NCI-H187 (cell line): ENCODE results near the gene NCKAP5.
"Not testable (repeated sequence)": the region's sequence is repeated elsewhere in the genome, so short reads cannot be mapped to it uniquely, and the experiment has no call there.

Source experiments
- DNase-seq, 2 experiments: peaks; one replicate each; lab custom pipeline; 2025; lab: John Stamatoyannopoulos, UW

The NCKAP5 gene

GRCh38 chr2:132875193-132875592, 693.1 kb downstream of the NCKAP5 start:
- no peak for DNase-seq

DNA sequence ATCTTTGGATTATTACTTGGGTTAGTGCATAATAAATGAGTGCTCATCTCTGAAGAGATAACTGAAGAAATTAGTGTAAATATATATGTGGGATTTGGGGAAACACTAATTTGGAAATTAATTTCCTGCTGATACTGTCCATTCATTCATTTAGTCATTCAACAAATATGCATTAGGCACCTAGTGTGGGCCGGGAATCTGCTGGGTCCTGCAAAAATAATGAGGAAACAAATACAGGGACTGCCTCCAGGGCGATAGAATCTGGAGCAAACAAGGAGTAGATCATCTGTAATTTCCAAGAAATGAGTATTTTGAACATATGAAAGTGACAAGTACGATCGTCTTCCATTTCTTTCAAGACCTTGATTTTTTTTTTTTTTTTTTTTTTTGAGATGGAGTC, 694.5 kb downstream of the NCKAP5 start:
- no peak for DNase-seq

DNA sequence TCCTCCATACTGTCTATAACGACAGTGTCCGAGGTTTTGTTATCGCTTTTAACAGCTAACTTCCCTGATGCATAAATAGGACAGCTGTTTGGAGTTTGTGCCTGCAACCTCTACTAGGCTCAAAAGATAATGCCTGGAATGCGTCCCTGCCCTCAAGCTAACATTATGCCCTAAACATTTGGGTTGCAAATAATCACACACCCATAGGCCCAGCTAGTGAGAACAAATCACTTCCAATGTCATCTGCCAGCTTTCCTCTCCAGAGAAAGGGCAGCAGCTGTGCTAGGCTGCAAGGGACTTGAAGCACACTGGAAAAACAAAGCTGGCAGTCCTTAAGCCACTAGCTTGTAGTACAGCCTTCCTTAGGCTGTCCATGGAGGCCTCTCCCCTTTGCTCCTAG, 696.4 kb downstream of the NCKAP5 start:
- no peak for DNase-seq

DNA sequence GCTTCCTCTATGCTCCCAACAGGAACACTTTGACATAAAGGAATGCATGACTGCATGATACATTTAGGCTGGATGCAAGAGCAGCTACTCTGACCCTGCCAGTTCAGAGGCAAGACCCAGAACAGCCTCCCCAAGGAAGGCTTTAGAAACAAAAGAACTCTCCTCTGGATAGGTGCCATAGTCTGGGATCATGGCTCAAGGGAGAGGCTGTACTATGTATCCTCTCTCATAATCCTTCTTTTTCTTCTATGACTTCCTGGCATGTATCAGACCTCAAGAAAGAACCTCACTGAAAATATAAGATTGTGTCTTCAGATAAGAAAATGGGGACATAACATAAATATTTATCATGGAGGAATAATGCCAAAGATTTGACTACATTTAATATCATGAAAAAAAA, 704.3 kb downstream of the NCKAP5 start:
- no peak for DNase-seq

DNA sequence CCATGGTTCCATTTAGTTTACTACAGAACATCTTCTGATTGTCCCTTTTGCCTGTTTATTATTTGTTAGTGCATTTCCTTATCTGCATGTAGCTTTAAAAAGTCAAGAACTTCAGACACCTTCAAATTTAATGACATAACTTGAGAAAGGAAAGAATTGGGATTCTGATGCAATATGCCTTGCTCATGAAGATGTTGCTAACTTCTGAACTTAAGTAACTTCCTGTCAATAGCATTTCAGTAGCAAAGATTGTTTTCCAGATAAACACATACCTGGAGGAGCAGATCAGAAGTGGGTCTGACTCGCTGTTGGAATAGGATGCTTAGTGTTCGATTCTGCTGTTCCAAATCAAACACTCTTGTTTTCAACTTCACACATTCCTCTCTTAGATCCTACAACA, 708.0 kb downstream of the NCKAP5 start:
- DNase-seq, result no peak

GRCh38 chr2:132859590-132859989, 708.7 kb downstream of the NCKAP5 start:
- DNase-seq, result no peak

DNA sequence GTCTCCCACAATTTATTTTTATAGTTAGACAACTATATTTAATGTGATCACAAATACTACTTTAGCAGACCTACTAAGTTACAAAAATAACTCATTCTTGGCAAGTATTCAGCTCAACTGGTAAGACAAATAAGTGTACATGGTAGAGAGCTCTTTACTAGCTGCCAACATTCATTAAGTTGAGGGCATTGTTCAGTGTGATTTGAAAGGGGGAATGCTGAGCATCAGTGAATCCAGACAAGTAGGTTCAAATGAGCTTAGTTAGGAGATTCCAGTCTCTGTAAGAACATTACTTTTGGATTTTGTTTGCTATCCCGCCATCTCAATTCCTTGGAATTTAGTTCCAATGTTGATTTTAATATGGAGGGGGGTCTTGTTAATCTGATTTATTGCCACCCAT, 710.9 kb downstream of the NCKAP5 start:
- no peak for DNase-seq

DNA sequence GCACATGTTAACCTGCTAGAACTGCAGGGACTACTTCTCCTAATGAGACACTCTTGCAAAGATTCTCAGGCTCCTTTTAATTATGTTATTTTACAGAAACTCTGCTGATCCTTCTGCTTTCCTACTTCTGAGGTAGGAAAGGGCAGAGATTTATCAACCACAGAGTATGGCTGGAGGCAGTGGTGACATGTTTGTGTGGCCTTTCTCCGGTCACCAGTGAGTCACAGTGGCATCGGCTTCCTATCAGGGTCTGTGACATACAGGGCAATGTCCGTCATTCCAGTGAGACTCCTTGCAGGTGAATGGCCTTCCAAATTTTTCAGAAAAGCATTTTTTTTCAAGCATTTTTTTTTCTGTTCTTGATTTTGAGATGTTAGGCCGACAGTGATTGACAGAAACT, 717.6 kb downstream of the NCKAP5 start:
- DNase-seq, result no peak

DNA sequence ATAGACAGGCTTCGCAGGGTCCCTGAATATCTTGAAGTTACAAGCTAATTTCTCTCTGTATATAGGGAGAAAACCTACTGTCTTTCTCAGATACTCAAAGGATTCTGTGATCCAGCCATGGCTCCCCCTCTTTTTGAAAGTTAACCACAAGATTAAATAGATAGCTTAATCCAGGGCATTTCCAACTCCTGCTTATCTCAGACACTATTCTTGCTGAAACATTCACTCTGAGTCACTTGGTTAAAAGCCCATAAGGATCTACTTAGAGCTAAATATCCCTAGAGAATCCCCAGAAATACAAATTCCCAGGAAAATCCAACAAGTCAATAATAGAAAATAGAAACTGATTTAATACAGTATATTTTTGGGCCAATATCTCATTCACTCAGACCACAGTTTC, 719.1 kb downstream of the NCKAP5 start:
- no peak for DNase-seq

DNA sequence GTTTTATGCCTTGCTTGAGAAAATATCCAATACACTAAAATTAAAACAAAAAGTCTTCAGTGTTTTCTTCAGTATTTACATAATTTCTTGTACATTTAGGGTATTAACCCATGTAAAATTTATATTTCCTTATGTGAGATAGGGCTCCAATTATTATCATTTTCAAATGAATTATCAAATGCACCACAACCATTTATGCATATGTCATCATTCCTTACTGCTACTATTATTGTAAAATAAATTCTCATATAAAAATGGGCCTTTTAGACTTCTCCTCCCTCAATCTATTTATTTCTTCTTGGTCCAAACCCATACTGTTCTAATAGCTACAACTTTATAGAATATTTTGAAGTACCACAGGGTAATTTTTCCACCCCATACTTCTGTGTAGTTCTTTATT, 722.9 kb downstream of the NCKAP5 start:
- DNase-seq, result no peak

DNA sequence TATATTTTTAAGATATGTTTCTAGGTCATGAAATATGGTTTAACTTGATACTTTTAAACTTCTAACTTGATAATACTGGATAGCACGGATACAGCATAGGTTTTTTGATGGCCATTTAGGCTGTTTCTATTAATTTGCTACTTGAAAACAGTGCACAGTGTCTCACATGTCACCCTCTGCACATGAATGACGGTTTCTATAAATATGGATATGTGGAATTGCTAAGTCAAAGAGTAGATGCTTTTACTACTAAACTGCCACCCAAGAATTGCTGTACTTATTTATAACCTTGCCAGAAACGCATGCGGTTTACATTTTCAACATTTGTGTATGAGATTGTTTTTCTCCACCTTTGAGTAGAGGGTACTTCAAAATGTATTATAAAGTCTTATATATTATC, 723.7 kb downstream of the NCKAP5 start:
- DNase-seq, result no peak

DNA sequence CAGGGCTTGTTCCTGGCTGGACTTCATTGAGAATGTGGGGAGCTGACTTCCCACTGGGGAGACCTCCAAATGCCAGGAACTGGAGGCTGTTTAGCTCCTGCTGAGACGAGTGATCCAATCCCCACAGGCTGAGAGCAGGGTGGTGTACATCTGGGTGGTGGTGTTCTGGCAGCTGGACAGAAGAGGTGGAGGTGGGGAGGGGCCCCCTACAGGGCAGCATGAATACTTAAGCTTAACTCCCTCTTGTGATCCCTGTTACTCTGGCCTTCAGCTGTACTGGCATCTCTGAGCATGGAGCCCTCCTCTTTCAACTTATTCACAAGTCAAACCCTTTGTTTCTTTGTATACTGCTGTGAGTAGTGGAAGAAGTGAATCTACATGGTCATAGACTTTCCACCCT, 730.5 kb downstream of the NCKAP5 start:
- no peak for DNase-seq

- no peak for DNase-seq
Measured at GRCh38 chr2:132830321-132830827, 737.9 kb downstream of the NCKAP5 start.

DNA sequence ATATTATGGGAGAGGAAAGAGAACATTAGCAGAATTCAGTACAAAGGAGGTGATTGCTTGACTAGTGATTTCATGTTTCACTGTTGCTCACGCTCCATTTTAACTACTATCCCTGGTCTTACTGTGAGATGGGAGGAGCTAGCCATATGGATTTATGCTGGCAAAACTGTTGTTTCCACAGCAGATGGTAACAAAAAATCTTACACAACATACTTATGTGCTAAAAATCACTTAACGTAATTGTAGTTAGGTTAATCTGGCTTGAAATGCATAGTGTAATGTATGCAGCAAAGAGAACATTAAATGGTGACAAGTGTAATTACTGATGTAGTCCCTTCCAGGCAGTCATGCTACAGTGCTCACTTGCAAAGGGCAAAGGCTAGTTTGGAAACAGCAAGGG, 742.7 kb downstream of the NCKAP5 start:
- no peak for DNase-seq

DNA sequence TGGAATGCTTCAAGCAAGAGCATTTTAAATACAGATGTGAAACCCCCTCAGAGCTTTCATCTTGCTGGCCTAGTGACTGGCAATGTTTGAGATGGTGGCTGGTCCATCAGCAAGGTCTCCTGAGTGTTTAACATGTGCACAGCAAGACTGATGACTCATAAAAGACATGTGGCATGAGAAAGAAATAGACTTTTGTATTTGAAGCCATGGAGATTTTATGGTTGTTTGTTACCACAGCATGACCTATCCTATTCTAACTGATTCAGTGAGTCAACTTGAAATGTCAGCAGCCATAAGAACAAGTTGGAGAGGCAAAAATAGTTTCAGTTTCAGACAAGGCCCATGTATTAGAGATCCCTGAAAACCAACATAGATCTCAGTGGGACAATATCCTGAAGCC, 743.5 kb downstream of the NCKAP5 start:
- no peak for DNase-seq

GRCh38 chr2:132816234-132816633, 752.0 kb downstream of the NCKAP5 start:
- no peak for DNase-seq

- no peak for DNase-seq
Measured at GRCh38 chr2:132815516-132815915, 752.7 kb downstream of the NCKAP5 start.

DNA sequence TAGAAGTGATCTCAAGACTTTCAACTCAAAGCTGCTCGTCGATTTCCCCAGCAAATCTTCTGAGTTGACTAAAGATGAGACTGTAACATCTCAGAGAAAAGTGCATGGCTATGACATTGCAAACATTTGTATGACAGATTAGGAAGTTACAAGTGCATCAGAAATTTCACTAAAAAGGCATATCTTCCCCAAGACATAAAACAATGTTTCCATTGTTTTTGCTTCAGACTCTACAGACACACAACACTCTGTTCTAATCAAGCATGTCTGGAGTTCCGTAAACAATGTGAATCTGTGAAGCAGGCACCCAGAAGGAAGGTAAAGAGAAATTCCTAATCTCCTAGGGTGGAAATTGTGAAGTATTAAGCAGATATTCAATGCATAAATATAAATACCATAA, 753.6 kb downstream of the NCKAP5 start:
- DNase-seq, result no peak

DNA sequence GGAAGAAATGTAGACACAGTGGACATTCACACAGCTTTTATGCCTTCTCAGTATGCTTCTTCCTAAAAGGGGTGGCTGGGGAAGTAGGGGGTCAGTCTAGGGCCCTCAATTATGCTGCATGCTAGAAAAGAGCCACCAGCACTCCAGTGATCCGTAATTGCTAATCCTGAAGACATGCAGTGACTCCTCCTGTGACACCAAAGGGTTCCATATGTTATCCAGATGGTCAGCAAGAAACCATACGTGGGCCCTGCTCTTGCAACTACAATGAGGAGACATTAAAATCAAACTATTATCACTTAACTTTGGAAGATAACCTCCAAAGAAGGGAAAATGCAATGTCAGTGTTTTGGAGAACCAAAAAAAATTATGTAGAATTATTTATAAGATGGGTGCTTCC, 754.8 kb downstream of the NCKAP5 start:
- DNase-seq, result no peak

DNA sequence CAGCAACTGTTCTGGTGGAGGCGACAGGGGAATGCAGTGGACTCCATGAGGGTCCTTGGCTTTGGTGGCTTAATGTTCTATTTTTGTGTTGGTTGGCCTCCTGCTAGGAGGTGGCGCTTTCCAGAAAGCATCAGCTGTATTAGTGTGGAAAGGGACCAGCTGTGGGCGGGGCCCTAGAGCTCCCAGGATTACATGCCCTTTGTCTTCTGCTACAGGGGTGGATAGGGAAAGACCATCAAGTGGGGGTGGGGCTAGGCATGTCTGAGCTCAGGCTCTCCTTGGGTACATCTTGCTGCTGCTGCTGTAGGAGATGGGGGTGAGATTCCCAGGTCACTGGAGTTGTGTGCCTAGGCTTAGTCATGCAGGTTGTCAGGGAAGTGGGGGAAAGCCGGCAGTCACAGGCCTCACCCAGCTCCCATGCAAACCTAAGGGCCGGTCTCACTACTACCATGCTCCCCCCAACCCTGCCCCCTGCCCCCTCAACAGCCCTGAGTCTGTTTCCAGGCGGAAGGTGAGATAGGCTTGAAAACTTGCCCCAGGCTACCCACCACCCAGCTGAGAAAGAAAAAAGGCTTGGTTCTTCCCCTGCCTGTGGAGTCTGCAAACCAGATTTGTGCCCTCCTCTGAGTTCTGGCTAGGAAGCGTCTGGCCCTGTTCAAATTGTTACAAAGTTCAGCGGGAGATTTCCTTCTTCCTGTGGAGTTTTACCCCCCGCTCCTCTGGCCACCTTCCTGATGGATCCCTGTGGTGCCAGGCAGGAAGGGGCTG, 756.9 kb downstream of the NCKAP5 start:
- DNase-seq, result no peak

DNA sequence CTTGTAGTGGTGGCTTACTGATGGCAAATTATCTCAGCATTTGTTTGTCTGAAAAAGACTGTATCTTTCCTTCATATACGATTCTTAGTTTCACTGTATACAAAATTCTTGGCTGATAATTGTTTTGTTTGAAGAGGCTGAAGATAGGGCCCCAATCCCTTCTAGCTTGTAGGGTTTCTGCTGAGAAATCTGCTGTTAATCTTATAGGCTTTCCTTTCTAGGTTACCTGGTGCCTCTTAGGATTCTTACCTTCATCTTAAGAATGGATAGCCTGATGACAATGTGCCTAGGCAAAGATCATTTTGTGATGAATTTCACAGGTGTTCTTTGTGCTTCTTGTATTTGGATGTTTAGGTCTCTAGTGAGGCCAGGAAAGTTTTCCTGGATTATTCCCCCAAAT, 758.3 kb downstream of the NCKAP5 start:
- DNase-seq, result not testable (repeated sequence)

GRCh38 chr2:132804051-132804450, 764.2 kb downstream of the NCKAP5 start:
- DNase-seq, result no peak

GRCh38 chr2:132798341-132798740, 769.9 kb downstream of the NCKAP5 start:
- no peak for DNase-seq

DNA sequence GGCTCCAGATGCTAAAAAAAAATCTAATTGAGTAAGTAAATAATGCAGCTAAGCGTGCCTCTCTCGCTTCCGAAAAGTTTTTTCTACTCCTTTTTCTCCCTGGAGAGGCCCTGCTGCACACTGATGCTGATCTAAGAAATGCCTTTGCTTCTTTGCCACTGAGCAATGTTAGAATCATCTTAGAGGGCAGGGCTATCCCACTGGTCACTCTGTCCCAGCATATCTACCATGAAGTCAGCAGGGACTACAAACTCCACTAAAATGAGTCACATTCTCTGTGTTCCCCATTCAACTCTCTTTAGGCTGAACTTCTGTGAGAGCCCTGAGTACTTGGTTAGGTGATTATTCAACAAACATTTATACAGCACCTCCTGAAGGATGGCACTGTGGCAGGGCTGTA, 770.7 kb downstream of the NCKAP5 start:
- no peak for DNase-seq
